Activated T-cell treated with anti-CD3 and anti-CD28 coated beads for 24 hours (primary cell): ENCODE data around the gene RHBDD3.

Source experiments
- DNase-seq: peaks from one replicate; pipeline ENCODE4 v3.0.0-alpha.2; 2020; ENCODE audit warnings: low read depth

The RHBDD3 gene

DNA sequence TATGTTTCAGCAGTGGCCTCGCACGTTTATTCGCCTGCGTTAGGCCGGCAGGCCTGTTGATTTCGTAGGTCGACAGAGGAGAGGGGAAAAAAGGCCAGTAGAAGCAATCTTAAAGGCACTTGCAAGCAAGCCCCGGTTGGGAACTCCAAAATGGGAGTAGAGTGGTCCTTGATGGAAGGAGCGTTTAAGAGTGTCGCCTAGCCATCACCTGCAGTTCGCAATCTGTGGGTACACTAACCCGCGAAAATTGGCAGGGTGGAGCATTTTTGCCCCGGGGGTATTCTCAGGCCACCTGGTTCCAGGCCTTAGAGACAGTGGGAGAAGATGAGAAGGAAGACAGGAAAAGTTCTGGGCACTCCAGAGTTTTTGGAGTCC, 1.4 kb upstream of the RHBDD3 start:
- no peak for DNase-seq

DNA sequence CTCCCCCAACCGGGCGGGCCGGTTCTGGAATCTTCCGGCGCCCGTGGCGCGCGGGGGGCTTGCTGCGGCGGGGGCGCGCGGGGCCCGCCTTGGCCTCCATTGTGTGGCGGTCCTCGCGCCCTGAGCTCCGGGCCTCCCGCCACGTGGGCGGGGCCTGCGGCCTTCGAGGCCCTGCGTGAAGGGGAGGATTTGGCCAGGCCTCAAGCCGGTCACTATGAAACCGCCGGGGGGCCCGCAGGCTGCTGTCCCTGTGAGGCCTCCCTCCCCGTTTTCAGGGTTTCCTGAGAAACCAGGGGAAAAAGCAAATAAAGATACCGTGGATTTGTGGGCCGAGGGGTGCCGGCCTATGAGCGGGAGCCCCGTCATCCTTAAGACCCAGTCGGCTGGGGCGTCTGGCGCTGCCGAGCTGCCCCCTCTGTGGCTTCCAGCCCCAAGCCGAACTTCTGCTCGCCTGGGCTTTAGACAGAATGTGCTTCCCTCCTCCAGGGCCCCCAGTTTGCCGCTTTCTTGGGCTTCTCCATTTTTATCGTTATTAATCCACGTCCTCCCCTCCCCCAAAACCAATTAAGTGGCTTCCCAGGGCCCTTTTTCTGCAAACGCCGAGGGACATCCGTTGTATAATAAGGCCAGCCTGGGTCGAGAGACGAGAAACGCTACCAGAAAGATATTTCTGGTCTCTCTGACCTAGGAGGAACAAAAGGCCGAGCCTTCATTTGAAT, 889 bp upstream of the RHBDD3 start:
- DNase-seq, result peak; percentile 26

- DNase-seq, result no peak
Measured at GRCh38 chr22:29267462-29267857, 321 bp downstream of the RHBDD3 start.

GRCh38 chr22:29266564-29267461, 968 bp downstream of the RHBDD3 start:
- no peak for DNase-seq

GRCh38 chr22:29265929-29266328, 1.9 kb downstream of the RHBDD3 start:
- no peak for DNase-seq

DNA sequence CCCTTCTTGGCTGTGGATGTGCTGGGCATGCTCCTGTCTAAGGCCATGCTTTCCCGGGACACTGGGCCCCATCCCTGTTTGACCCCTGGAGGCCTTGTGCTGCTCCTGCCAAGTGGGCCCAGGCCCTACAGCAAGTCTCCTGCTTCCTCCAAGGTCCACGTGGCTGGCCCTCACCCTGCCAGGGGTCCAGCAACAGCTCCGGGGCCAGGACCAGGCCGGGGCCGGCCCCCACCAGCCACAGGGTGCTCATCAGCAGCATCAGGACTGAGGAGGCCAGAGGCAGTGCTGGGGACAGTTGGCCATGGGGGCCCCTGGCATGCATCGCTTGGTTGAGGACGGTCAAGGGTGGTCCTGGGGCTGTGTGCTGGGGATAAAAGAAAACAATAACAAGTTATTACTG, 2.5 kb downstream of the RHBDD3 start:
- DNase-seq, result no peak

GRCh38 chr22:29263791-29264276, 3.9 kb downstream of the RHBDD3 start:
- DNase-seq, result no peak

DNA sequence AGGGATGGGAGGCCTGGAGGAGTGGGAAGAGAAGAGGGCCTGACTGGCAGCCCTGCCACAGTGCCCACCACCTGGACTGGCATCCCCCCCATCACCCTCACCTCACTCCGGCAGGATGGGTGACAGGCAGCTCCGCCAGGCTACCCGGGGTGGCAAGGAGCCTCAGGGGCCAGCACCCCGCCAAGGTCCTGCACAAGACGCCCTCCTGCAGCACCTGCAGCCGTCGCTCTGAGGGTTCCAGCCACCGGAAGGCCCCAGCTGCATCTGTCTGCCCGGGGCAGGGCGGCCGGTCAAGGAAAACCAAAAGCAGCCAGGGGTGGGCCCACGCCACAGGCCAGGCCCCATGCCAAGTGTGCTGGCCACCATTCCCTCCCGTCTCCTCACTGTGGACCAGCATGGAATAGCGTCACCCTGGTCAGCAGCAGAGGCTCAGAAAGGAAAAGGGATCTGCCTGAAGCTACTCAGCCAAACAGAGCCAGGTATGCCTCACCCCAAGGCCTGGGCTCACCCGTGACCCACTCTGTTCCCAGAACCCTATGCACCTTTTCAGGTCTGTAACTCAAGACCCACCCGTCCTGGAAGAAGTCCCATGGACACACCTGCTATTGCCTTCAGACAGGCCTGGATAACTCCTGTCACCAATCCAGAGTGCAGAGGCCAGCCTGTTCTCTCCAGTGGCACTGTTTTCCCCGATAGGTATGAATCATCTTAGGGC, 7.0 kb downstream of the RHBDD3 start:
- no peak for DNase-seq

DNA sequence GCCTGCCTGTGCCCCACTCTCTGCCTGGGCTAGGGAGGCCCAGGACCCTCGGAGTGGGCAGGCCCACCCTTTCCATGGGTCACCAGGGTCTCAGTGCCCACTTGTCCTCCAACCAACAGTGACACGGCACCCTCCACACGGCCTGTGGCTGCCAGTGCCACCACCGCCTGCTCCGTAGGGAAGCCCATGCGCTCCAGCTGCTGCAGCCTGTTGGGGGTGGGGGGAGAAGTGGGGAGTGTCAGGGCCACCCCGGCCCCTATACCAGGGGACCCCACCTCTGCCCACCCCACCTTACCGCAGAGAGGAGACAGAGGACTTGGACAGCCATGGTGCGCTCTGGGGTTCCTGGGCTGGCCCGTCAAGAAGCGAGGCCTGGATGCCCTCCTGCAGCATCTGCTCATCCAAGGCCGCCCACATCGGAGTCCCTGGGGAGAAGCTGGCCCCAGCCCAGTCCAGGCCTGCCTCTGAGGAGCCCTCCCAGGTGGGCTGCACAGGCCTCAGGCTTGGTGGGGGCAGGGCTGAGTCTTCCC, 7.7 kb downstream of the RHBDD3 start:
- DNase-seq, result no peak

DNA sequence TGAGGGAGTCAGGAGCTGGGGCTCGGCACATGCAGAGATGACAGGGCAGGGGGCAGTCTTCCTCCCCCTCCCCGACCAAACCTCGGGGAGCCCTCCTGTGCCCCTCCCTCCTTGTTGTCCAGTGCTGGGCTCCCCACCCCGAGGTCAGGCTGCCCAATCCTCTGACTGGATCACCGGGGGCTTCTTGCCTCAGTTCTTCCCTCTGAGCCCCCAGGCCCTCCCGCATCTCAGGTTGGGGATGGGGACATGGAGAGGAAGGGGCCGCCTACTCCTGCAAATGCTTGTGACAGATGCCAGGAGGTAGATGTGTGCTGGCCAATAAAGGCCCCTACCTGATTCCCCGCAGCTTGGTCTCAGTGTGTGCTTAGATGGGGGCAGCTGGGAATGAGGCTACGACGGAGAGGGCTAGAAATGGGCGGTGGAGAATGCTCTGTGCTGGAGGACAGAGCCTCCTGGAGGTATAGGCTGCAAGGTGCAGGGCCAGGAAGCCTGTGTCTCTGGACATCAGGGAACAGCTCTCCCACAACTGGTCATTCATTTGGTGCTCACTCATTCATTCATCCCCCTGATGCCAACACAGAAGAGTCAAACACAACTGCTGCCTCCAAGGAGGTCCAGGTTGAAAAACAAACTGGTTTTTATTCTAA, 8.4 kb downstream of the RHBDD3 start:
- DNase-seq, result no peak

- DNase-seq, result no peak
Measured at GRCh38 chr22:29258407-29259252, 9.2 kb downstream of the RHBDD3 start.

DNA sequence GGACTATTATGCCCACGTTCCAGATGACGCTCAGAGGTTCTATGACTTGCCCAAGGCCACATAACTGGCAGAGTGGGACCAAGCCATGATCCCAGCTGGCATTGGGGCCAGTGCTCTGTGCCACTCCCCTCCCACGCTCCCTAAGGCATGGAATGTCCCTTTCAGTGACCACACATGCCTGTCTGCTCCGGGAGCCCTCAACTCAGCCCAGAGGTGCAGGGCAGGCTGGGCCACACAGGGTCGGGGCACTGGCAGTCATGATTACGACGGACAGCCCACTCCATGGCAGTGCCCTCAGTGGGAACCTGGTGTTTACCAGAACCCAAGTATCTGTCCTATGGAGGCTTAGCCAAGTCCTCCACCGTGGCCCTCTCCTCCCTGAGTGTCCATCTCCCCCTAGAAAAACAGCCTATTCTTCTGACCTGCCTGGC, 10.0 kb downstream of the RHBDD3 start:
- no peak for DNase-seq

DNA sequence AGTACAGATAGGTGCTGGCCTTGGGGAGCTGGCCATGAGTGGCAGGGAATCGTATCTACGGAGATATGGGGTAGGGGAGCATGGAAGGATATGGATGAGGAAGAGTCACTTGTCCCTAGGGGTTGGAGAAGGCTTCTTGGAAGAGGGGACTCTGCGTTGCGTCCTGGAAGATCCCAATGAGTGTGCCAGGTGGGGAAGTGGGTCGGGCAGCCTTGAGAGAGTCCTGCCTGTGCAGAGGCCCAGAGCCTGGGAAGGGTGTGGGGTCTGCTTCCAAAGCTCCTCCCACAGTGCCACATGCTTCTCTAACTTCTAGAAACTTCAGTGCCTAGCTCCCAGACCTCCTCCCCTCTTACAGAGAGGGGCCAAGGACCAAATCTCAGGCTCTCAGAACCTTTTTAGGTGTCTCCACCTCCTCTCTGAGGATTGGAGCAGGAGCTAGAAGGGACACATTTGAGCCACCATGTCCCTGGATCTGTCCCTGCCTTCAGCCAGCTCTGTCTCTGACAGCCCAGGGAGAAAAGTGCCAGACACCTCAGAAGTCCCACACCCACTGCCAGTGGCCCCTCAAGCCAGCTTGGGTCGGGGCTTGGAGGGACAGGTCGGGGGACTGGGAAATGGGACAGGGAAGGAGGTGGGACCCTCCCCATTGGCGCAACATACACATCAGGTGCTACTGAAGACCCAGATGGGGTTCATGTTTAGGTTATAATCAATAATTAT, 11.0 kb downstream of the RHBDD3 start:
- DNase-seq, result no peak

DNA sequence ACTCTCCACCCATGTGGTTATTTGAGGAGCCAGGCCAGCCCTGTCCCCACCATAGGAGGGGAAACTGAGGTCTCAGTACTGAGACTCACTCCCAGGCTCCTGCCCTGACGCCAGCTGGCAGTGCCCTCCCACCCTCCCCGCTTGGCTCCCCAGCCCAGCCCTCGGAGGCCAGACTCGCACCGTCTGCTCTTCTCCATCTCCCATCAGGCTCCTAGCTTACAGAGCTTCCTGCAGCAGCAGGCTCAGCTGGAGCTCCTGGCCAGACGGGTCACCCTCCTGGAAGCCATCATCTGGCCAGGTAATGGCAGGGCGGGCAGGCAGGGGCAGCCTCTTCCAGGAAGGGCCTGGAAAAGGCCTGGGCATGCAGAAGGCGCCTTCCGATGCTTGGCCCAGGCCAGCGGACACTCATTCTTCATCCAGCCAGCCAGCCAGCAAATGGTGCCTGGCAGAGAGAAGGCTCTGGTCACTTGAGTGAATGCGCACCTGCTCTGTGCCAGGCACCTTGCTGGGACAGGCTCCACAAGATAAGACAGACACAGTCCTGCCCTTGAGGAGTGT, 12.6 kb downstream of the RHBDD3 start:
- no peak for DNase-seq

DNA sequence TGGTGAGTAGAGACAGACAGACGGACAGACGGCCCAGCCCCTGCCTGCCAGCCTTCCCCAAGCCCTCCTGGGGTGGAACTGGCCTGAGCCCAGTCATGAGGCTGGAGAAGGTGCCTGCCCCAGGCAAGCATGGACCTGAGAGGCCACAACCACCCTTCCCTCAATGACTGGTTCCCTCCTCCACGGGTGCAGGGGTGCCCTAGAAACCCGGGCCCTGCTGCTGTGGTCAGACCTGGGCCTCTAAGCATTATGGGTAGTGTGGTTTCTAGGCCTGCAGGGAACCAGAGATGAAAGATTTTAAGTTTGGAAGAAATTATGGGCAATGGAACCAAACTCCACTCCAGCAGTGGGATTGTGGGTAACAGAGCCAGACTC, 13.5 kb downstream of the RHBDD3 start:
- no peak for DNase-seq

DNA sequence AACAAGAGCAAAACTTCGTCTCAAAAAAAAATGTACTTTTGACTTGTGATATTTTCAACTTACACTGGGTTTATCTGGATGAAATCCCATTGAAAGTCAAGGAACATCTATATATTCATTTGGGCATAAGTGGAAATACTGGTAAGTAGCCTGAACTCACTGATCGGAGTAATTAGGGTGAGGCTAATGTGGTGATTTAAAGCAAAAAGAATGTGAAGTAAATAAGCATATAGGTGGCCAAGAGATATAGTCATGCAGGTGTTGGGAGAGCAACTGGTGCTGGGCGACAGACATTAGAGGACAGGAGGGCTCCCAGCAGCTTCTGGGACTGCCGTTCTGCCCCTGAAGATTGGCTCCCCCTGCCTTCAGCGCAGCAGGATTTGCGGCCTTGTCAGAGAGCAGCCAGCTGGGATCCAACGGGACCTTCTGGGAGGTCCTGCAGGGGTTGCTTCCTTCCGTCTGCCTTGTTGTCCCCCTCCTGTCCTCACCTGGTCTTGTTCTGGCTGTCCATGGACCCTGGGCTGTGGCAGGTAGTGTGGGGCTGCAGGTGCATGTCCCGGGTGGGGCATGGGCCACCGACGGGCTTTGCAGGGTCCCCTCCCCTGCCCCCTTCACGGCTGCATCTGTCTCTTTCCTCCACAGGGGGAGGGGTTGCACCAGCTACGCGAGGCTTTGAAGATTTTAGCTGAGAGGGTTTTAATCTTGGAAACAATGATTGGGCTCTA, 14.1 kb downstream of the RHBDD3 start:
- no peak for DNase-seq

DNA sequence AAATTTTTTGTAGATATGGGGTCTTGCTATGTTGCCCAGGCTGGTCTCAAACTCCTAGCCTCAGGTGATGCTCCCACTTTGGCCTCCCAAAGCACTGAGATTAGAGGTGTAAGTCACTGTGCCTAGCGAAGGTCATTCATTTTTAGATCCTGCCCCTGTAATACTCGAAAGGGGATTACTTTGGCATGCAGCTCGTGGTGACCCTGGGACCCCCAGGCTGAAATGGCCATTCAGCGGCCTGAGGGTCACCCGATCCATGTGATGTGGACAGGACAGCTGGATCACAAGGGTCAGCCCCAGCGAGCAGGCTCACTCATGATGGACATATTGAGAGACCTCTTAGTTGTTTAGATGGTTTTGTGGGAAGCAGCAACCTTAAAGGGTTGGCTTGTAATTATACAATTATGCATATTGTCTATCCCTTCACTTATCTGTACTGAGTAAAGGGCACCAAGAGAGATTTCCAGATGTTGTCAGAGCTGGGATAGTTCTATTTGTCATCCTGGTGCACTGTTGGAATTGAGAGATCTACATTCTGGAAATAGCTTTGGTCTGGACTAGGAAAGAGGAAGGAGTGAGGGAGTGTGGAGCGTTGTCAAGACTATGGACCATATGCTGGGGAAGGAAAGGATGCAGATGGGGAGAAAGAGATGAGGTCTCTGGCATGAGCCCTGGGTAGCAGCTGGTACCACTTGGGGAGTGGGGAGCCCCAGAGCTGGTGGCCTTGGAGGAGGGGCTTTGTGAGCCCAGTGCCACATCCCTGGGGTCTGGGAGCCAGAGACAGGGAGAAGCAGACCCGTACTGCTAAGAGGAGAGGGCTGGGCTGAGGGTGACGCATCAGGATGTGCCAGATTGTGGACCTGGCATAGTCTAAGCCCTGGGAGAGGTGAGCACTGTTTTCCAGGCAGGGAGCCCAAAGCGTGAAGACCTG, 15.5 kb downstream of the RHBDD3 start:
- DNase-seq, result no peak

- no peak for DNase-seq
Measured at GRCh38 chr22:29251265-29251664, 16.5 kb downstream of the RHBDD3 start.
